ENCODE data around the gene TIMP4. TPM values are rescaled to one million over a fixed set of nuclear protein-coding genes. Genes with fewer than 3 reads are reported as not detected.

TIMP4 gene
- polyA plus RNA-seq, 1 of the 3 experiments (the other 2 are of a cell fraction) = not detected

DNA sequence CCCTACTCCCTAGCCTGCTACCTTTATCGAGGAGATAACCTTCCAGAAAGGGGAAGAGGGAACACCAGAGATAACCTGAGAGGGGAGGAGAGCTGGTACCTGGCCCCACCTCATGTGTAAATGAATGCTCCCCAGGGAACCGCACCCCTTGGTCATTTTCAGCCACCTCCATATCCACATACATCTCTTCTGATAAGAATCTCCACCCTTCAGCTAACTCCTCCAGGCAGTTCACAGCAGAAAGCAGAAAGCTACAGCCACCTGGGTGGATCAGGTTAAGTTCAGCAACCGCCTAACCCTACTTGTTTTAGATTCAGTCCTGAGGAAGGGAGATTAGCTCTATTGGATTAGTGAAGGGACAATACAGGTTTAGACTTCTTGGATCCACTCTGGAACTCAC is 38.0 kb upstream of the TIMP4 start:
- H3K36me3 ChIP-seq (replicated peaks in 1 of 2; ENCODE audit: control insufficient read depth in 1 of 2, insufficient read depth in 2 of 2, low read length in 1 of 2) = no peaks in the 10 kb centered on the region
- H3K27me3 ChIP-seq (ENCODE audit: insufficient read depth) = no peaks in the 10 kb centered on the region
- H3K9ac ChIP-seq = no peak overlapping the region
- no peak overlapping the region for H3K4me3 ChIP-seq (ENCODE audit: low read depth in 2 of 2, low read length in 1 of 2)
- ChIA-PET POLR2A (interaction anchor here (0.7 kb wide), 1 partner anchor 18 kb away, joined by 3 read pairs; no protein-coding TSS in a partner anchor), CTCF (interaction anchor here (1.0 to 2.7 kb wide), 5 partner anchors 12 to 61 kb away, joined by 3 to 10 read pairs (median 4); no protein-coding TSS in a partner anchor)
- H4K20me1 ChIP-seq (ENCODE audit: insufficient read depth) = no peaks in the 10 kb centered on the region
- DNase-seq = no peak
- WGBS (ENCODE audit: low lambda C conversion rate) = 90% methylated on average over 3 of the region's 3 CpGs
- H3K79me2 ChIP-seq (ENCODE audit: insufficient read depth) = no peaks in the 10 kb centered on the region
- H3K4me1 ChIP-seq (ENCODE audit: control insufficient read depth in 1 of 2, insufficient read depth in 2 of 2, low read depth in 1 of 2, low read length in 1 of 2) = peaks cover 0 to 24% of the 10 kb centered on the region in 2 experiments
- TF ChIP-seq, protein P1, sequence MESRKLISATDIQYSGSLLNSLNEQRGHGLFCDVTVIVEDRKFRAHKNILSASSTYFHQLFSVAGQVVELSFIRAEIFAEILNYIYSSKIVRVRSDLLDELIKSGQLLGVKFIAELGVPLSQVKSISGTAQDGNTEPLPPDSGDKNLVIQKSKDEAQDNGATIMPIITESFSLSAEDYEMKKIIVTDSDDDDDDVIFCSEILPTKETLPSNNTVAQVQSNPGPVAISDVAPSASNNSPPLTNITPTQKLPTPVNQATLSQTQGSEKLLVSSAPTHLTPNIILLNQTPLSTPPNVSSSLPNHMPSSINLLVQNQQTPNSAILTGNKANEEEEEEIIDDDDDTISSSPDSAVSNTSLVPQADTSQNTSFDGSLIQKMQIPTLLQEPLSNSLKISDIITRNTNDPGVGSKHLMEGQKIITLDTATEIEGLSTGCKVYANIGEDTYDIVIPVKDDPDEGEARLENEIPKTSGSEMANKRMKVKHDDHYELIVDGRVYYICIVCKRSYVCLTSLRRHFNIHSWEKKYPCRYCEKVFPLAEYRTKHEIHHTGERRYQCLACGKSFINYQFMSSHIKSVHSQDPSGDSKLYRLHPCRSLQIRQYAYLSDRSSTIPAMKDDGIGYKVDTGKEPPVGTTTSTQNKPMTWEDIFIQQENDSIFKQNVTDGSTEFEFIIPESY (IDR thresholded peaks at IDR 0.05; ENCODE audit: borderline replicate concordance, low read depth) = no peak
- no peaks in the 10 kb centered on the region for H3K9me2 ChIP-seq
- H3F3A ChIP-seq (replicated peaks; ENCODE audit: insufficient read depth) = peaks cover 17% of the 10 kb centered on the region
- H2AFZ ChIP-seq (ENCODE audit: low read depth) = no peak overlapping the region
- H3K9me3 ChIP-seq = no peaks in the 10 kb centered on the region
- H3K27ac ChIP-seq (ENCODE audit: low read depth in 2 of 2, low read length in 1 of 2) = no peak overlapping the region
- no peak overlapping the region for H3K4me2 ChIP-seq

GRCh38 chr3:12195231-12195630 is 36.5 kb upstream of the TIMP4 start:
- H3K79me2 ChIP-seq (ENCODE audit: insufficient read depth) = no peaks in the 10 kb centered on the region
- ChIA-PET POLR2A (no interaction called here), CTCF (interaction anchor here (0.8 to 2.2 kb wide), 3 partner anchors 14 to 60 kb away, joined by 3 to 5 read pairs (median 3); no protein-coding TSS in a partner anchor)
- no peaks in the 10 kb centered on the region for H3K27me3 ChIP-seq (ENCODE audit: insufficient read depth)
- peaks cover 0 to 24% of the 10 kb centered on the region in 2 experiments for H3K4me1 ChIP-seq (ENCODE audit: control insufficient read depth in 1 of 2, insufficient read depth in 2 of 2, low read depth in 1 of 2, low read length in 1 of 2)
- H3K9ac ChIP-seq = no peak overlapping the region
- no peak overlapping the region for H3K4me3 ChIP-seq (ENCODE audit: low read depth in 2 of 2, low read length in 1 of 2)
- H3K4me2 ChIP-seq = no peak overlapping the region
- TF ChIP-seq, protein P2, sequence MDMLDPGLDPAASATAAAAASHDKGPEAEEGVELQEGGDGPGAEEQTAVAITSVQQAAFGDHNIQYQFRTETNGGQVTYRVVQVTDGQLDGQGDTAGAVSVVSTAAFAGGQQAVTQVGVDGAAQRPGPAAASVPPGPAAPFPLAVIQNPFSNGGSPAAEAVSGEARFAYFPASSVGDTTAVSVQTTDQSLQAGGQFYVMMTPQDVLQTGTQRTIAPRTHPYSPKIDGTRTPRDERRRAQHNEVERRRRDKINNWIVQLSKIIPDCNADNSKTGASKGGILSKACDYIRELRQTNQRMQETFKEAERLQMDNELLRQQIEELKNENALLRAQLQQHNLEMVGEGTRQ (IDR thresholded peaks at IDR 0.05; ENCODE audit: borderline replicate concordance, low read depth, low read length) = no peak
- no peaks in the 10 kb centered on the region for H3K9me3 ChIP-seq
- H3F3A ChIP-seq (replicated peaks; ENCODE audit: insufficient read depth) = peaks cover 17% of the 10 kb centered on the region
- H4K20me1 ChIP-seq (ENCODE audit: insufficient read depth) = no peaks in the 10 kb centered on the region
- H3K9me2 ChIP-seq = no peaks in the 10 kb centered on the region
- 78% methylated on average over 4 of the region's 4 CpGs for WGBS (ENCODE audit: low lambda C conversion rate)
- no peaks in the 10 kb centered on the region for H3K36me3 ChIP-seq (replicated peaks in 1 of 2; ENCODE audit: control insufficient read depth in 1 of 2, insufficient read depth in 2 of 2, low read length in 1 of 2)
- H2AFZ ChIP-seq (ENCODE audit: low read depth) = no peak overlapping the region; the same call in 1 of the 2 replicates
- no peak overlapping the region for H3K27ac ChIP-seq (ENCODE audit: low read depth in 2 of 2, low read length in 1 of 2)
- no peak for DNase-seq

GRCh38 chr3:12194669-12195161 is 36.0 kb upstream of the TIMP4 start:
- ChIA-PET POLR2A (no interaction called here), CTCF (interaction anchor here (0.8 to 2.2 kb wide), 3 partner anchors 13 to 59 kb away, joined by 3 to 5 read pairs (median 3); no protein-coding TSS in a partner anchor)
- Histone ChIP-seq H3K36me3 (replicated peaks in 1 of 2; ENCODE audit: control insufficient read depth in 1 of 2, insufficient read depth in 2 of 2, low read length in 1 of 2) (no peaks in the 10 kb centered on the region), H3K27ac (ENCODE audit: low read depth in 2 of 2, low read length in 1 of 2) (peak overlapping the region in 1 of 2 experiments; percentile 91; a peak in 2 of 4 replicates), H3K27me3 (ENCODE audit: insufficient read depth) (no peaks in the 10 kb centered on the region), H3K4me1 (ENCODE audit: control insufficient read depth in 1 of 2, insufficient read depth in 2 of 2, low read depth in 1 of 2, low read length in 1 of 2) (peaks cover 0 to 24% of the 10 kb centered on the region in 2 experiments), H3K9ac (no peak overlapping the region), H3K4me2 (peak overlapping the region; percentile 41; the same call in 1 of the 2 replicates), H3K4me3 (ENCODE audit: low read depth in 2 of 2, low read length in 1 of 2) (no peak overlapping the region), H2AFZ (ENCODE audit: low read depth) (no peak overlapping the region; the same call in 1 of the 2 replicates), H3K79me2 (ENCODE audit: insufficient read depth) (no peaks in the 10 kb centered on the region), H3K9me2 (no peaks in the 10 kb centered on the region), H3K9me3 (no peaks in the 10 kb centered on the region), H4K20me1 (ENCODE audit: insufficient read depth) (no peaks in the 10 kb centered on the region), H3F3A (replicated peaks; ENCODE audit: insufficient read depth) (peaks cover 17% of the 10 kb centered on the region)
- WGBS (ENCODE audit: low lambda C conversion rate) = 77% methylated on average over 3 of the region's 3 CpGs
- DNase-seq = no peak
- TF ChIP-seq EZH2phosphoT487 (IDR thresholded peaks at IDR 0.05; ENCODE audit: borderline replicate concordance, low read depth) (no peak), USF1 (IDR thresholded peaks at IDR 0.05; ENCODE audit: borderline replicate concordance, low read depth) (no peak), ELF1 (IDR thresholded peaks at IDR 0.05) (no peak), NFIC (IDR thresholded peaks at IDR 0.05; ENCODE audit: borderline replicate concordance) (no peak), RAD21 (IDR thresholded peaks at IDR 0.05; ENCODE audit: low read length) (no peak), GABPA (IDR thresholded peaks at IDR 0.05; ENCODE audit: low read depth) (no peak), MEF2A (IDR thresholded peaks at IDR 0.05; ENCODE audit: borderline replicate concordance, low read depth) (no peak), POLR2AphosphoS5 (IDR thresholded peaks at IDR 0.05; ENCODE audit: low read depth, low read length) (no peak), TEAD4 (IDR thresholded peaks at IDR 0.05; ENCODE audit: borderline replicate concordance, insufficient read depth) (no peak), FOSL2 (IDR thresholded peaks at IDR 0.05; ENCODE audit: borderline replicate concordance, low read depth) (no peak), GATA2 (CRISPR knock-in tag; IDR thresholded peaks at IDR 0.05) (no peak)
- TF ChIP-seq, protein P1 (IDR thresholded peaks at IDR 0.05; ENCODE audit: borderline replicate concordance, low read depth) = no peak
- TF ChIP-seq, protein P2 (IDR thresholded peaks at IDR 0.05; ENCODE audit: borderline replicate concordance, low read depth, low read length) = no peak

Measured in SK-N-SH (cell line).